T47D (cell line): Measurements from ENCODE around the gene ALK.

Source experiments
- DNase-seq, 2 experiments: peaks; one replicate each; pipeline versions ENCODE4 v3.0.0 to v3.0.0-alpha.2; 2011 to 2012; ENCODE audit warnings: low read depth in 1 of 2, low spot score in 1 of 2
- JUND ChIP-seq: IDR thresholded peaks from 2 replicates; pipeline ENCODE4 v1.6.1; 2012; ENCODE audit warnings: low read depth
- in situ Hi-C: cut with HindIII; loops from 2 replicates; pipeline ENCODE4 v1.10.0; 2016; ENCODE audit warnings: low sequenced_read_pairs, low pct_unique_long_range_greater_than_20kb

ALK gene

GRCh38 chr2:29164091-29164846, 757.1 kb downstream of the ALK start:
- in situ Hi-C loops: no loop called here
- no peak for DNase-seq
- TF ChIP-seq JUND: no peak

DNA sequence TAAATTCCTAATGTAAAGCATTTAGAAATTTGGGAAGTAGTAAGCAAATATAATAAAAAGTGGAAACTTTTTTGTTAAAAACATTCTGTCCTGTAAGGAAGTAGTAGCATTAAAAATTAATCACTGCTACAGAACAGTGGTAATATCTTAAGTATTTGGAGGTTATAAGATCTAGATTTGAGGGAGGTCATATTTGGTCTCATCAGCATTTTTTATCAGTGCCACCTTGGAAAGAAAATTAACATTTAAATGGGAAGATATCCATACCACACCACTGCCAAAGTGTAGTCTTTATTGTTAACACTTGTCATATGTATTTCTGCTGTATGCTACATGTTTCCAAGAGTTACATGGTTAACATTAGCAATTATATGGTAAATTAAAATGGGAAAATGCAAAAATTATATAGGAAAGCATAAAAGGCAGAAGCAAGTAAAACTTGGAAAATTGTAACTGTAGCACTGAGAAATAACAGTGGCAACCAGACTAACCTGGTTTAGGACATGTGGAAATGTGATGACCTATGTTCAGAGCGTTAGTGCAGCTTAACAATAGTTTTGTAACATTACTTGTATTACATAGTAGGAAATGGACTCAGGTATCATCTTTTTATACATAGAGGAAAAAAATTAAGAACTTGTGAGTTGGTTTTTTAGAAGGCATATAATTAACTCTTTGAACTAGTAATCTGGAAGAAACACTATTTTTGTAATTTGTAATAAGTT, 759.0 kb downstream of the ALK start:
- in situ Hi-C loops: no loop called here
- DNase-seq: no peak
- no peak for TF ChIP-seq JUND

- no peak for DNase-seq
- no peak for TF ChIP-seq JUND
- in situ Hi-C loops: no loop called here
Observed at GRCh38 chr2:29160184-29160583, 761.2 kb downstream of the ALK start.

DNA sequence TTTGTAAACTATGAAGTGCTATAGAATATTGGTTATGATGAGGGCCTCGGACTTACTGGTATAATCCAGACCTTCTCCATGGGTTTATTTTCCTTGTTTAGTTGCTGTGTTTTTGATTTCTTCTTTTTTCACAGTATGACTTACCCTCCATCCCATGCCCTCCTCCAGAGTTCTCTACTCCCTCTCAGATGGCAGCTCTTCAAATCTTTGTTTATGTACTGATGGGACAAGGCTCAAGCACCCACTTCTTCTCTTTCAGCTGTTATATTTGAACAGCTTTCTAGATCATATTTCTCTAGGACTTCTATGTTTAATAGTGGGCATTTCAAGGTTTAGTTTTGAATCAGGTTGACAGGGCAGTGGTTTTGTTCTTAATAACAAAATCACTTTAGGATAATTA, 762.3 kb downstream of the ALK start:
- in situ Hi-C loops: no loop called here
- no peak for TF ChIP-seq JUND
- no peak for DNase-seq

DNA sequence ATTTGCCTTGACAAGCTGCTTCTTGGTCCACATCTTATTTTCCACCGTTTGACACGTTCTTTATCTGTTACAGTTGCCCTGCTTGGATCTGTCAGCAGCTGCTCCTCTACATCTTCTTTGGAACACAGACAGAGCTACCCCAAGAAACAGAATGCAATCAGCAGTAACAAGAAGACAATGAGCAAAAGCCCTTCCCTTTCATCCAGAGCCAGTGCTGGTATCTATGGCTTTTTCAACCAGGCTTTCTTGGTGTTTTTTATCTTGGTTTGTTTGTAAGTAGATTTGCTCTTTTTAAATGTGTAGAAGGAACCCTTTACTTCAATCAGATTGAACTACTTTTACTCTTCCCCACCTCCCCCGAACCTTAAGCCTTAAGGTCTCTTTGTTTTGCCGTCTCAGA, 764.3 kb downstream of the ALK start:
- in situ Hi-C loops: no loop called here
- no peak for TF ChIP-seq JUND
- no peak for DNase-seq

DNA sequence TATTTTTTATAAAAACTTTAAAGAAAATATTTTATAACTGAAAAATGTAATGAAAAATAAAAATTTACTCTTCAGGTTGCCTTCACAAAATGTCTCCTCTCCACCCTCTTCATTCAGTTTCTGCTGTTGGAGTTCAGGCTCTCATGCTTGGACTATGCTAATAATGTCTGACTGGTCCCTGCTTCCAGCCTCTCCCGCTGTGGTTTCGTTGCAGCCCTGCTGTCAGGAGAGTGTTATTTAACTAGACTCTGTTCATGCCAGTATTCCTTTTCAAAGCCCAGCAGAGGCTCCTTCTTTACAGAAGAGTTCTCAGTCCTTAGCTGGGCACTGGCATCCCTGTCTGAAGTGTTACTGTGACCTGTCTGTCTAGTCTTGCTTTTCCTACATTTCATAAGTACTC, 765.8 kb downstream of the ALK start:
- in situ Hi-C loops: no loop called here
- DNase-seq: no peak
- no peak for TF ChIP-seq JUND

DNA sequence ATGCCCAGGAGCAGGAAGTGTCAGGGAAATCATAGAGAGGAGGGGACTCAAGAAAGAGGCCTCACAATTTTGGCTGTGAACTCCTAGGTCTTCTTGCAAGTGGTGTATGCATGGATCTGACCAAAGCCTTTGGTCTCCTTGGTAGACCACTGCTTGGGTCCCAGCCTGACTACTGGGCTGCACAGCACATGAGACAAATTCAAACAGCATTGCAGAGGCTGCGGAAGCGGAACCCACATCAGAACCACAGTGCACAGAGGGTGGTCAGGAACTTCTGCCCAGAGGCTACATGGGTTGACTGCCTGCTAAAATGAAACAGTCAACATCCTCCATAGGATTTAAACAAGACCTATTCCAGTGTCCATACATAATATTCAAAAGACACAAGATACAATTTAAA, 766.8 kb downstream of the ALK start:
- DNase-seq: no peak
- in situ Hi-C loops: no loop called here
- TF ChIP-seq JUND: no peak

DNA sequence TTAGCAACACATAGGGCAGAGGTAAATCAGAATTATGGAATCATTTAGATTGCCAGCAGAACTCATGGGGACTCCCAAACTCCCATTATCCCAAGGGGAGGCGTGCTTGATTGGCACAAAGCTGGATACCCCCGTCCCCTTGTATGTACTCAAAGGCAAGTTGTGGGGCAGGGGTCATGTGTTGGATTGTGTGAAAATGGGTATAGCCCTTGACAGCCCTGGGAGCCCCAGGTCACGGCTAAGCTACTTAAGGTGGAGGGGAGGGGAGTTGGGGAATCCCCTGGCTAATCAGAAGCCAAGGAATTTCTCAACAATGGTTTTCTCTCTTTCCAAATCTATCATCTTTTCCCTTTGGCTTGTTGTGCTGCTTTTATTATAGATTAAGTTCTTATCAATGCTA, 773.4 kb downstream of the ALK start:
- no peak for TF ChIP-seq JUND
- no peak for DNase-seq
- in situ Hi-C loops: no loop called here

DNA sequence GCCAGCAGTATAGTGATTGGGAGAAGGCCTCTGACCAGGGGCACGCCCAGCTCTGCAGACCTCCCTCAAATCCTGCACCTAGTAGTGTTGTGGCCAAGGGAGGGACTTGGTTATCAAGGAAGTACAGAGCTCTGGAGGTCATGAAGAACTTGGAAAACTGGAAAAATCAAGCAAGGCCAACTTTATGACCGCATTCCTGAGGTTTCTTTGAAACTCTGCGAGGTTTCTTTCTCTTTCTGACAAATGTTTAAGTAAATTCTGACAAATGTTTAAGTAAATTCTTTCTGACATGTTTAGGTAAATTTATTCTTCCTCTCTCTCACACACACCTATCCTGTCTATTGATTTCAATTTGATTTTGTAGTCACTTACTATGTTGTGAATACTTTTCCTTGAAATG, 775.2 kb downstream of the ALK start:
- TF ChIP-seq JUND: no peak
- no peak for DNase-seq
- in situ Hi-C loops: no loop called here

- in situ Hi-C loops: no loop called here
- TF ChIP-seq JUND: no peak
- no peak for DNase-seq
Observed at GRCh38 chr2:29143657-29144056, 777.7 kb downstream of the ALK start.
